Tibial artery (tissue), 4 donors: ENCODE results near the gene UBTF.

ENCODE experiments used
- DNase-seq, 2 donors: peaks; one replicate each; pipeline ENCODE4 v3.0.0-alpha.2; 2019
- H3K27ac ChIP-seq, 2 donors: fragments of 200-600 bp; sonication (generic) in 1 of 2; 1 replicate in 1 of 2; 2 replicates in 1 of 2; pipeline ENCODE4 v1.5.1; 2018 to 2019; ENCODE audit warnings: mild to moderate bottlenecking in 1 of 2
- H3K27me3 ChIP-seq, 2 donors: fragments of 200-600 bp; sonication (generic) in 1 of 2; one replicate each; pipeline versions ENCODE4 v1.5.1 to v1.6.0; 2016 to 2019
- H3K36me3 ChIP-seq, 3 donors: fragments of 200-600 bp; sonication (generic) in 2 of 3; one replicate each; pipeline ENCODE4 v1.5.1; 2016 to 2019; ENCODE audit warnings: mild to moderate bottlenecking in 2 of 3
- H3K4me1 ChIP-seq, 4 donors: fragments of 200-600 bp; sonication (generic) in 2 of 4; 1 replicate in 3 of 4; 2 replicates in 1 of 4; pipeline ENCODE4 v1.5.1; 2016 to 2019
- H3K4me3 ChIP-seq, 2 donors: fragments of 200-600 bp; sonication (generic) in 1 of 2; 1 replicate in 1 of 2; 2 replicates in 1 of 2; pipeline ENCODE4 v1.5.1; 2018 to 2019; ENCODE audit warnings: mild to moderate bottlenecking in 2 of 2
- H3K9me3 ChIP-seq, 3 donors: fragments of 200-600 bp; sonication (generic) in 1 of 3; one replicate each; pipeline ENCODE4 v1.5.1; 2016 to 2019
- CTCF ChIP-seq, 2 experiments: fragments of 200-600 bp in 1 of 2; fragments of 450-650 bp in 1 of 2; IDR thresholded peaks; one replicate each; pipeline ENCODE4 v1.5.1; 2017 to 2019; ENCODE audit warnings: antibody characterized with exemption in 2 of 2, mild to moderate bottlenecking in 1 of 2, moderate library complexity in 1 of 2
- intact Hi-C: fragments of 100-400 bp; cut with DNase I; formaldehyde crosslinking; loops from one replicate; pipeline ENCODE4 v1.15.0; 2023; ENCODE audit warnings: low total_unique reads

The UBTF gene

GRCh38 chr17:44206825-44207155 is 12.7 kb downstream of the UBTF start:
- intact Hi-C loops: loop anchor here (10.0 kb wide), 1 partner anchor 298 kb away; the partner anchor contains the start of gene GPATCH8

GRCh38 chr17:44205962-44206824 is 13.3 kb downstream of the UBTF start:
- intact Hi-C loops: loop anchor here (10.0 kb wide), 1 partner anchor 299 kb away; the partner anchor contains the start of gene GPATCH8
- no peaks in the 10 kb centered on the region for H3K9me3 ChIP-seq
- DNase-seq: no peak
- no peak overlapping the region for H3K27ac ChIP-seq
- peaks cover 36 to 48% (median 39%) of the 10 kb centered on the region in 3 donors for H3K36me3 ChIP-seq
- no peak for TF ChIP-seq CTCF (IDR thresholded peaks at IDR 0.05)
- H3K27me3 ChIP-seq: no peaks in the 10 kb centered on the region
- H3K4me1 ChIP-seq: peaks cover 6 to 13% (median 11%) of the 10 kb centered on the region in 4 donors
- no peak overlapping the region for H3K4me3 ChIP-seq

More at GRCh38 chr17:44206825-44207155, 12.7 kb downstream of the UBTF start:
- DNase-seq: no peak
- Histone ChIP-seq H3K4me3 (no peak overlapping the region), H3K4me1 (peaks cover 6 to 13% (median 11%) of the 10 kb centered on the region in 4 donors), H3K27me3 (no peaks in the 10 kb centered on the region), H3K27ac (no peak overlapping the region), H3K36me3 (peaks cover 40 to 54% (median 42%) of the 10 kb centered on the region in 3 donors), H3K9me3 (no peaks in the 10 kb centered on the region)
- no peak for TF ChIP-seq CTCF (IDR thresholded peaks at IDR 0.05)

GRCh38 chr17:44204441-44204882 is 15.0 kb downstream of the UBTF start:
- H3K27me3 ChIP-seq: no peaks in the 10 kb centered on the region
- TF ChIP-seq CTCF (IDR thresholded peaks at IDR 0.05): no peak
- H3K4me1 ChIP-seq: peaks cover 0 to 4% (median 2%) of the 10 kb centered on the region in 4 donors
- intact Hi-C loops: loop anchor here (10.0 kb wide), 1 partner anchor 300 kb away; the partner anchor contains the start of gene GPATCH8
- no peaks in the 10 kb centered on the region for H3K9me3 ChIP-seq
- no peak overlapping the region for H3K27ac ChIP-seq
- H3K36me3 ChIP-seq: peaks cover 26 to 30% (median 29%) of the 10 kb centered on the region in 3 donors
- DNase-seq: no peak
- no peak overlapping the region for H3K4me3 ChIP-seq

GRCh38 chr17:44203731-44204440 is 15.6 kb downstream of the UBTF start:
- H3K4me1 ChIP-seq: peaks cover 0 to 4% (median 2%) of the 10 kb centered on the region in 4 donors
- TF ChIP-seq CTCF (IDR thresholded peaks at IDR 0.05): peak; percentile 40 to 57
- H3K27me3 ChIP-seq: no peaks in the 10 kb centered on the region
- peaks cover 20 to 25% (median 23%) of the 10 kb centered on the region in 3 donors for H3K36me3 ChIP-seq
- peak in 1 of 2 donors; percentile 39 for DNase-seq
- H3K4me3 ChIP-seq: no peak overlapping the region
- no peak overlapping the region for H3K27ac ChIP-seq
- no peaks in the 10 kb centered on the region for H3K9me3 ChIP-seq
- intact Hi-C loops: loop anchor here (10.0 kb wide), 1 partner anchor 301 kb away; the partner anchor contains the start of gene GPATCH8

GRCh38 chr17:44202756-44203155 is 16.7 kb downstream of the UBTF start:
- Histone ChIP-seq H3K27me3 (no peaks in the 10 kb centered on the region), H3K4me1 (peaks cover 0 to 14% (median 11%) of the 10 kb centered on the region in 4 donors), H3K27ac (no peak overlapping the region), H3K9me3 (no peaks in the 10 kb centered on the region), H3K4me3 (no peak overlapping the region), H3K36me3 (peaks cover 12 to 13% (median 12%) of the 10 kb centered on the region in 3 donors)
- DNase-seq: no peak
- no peak for TF ChIP-seq CTCF (IDR thresholded peaks at IDR 0.05)
- intact Hi-C loops: loop anchor here (10.0 kb wide), 1 partner anchor 302 kb away; the partner anchor contains the start of gene GPATCH8
